ENCODE data around the gene PNKD. TPM values are rescaled to one million over a fixed set of nuclear protein-coding genes. Genes with fewer than 3 reads are reported as not detected.

Gene PNKD
- total RNA-seq, 2 experiments from 2014 or later = 66.3 to 74.5 TPM

DNA sequence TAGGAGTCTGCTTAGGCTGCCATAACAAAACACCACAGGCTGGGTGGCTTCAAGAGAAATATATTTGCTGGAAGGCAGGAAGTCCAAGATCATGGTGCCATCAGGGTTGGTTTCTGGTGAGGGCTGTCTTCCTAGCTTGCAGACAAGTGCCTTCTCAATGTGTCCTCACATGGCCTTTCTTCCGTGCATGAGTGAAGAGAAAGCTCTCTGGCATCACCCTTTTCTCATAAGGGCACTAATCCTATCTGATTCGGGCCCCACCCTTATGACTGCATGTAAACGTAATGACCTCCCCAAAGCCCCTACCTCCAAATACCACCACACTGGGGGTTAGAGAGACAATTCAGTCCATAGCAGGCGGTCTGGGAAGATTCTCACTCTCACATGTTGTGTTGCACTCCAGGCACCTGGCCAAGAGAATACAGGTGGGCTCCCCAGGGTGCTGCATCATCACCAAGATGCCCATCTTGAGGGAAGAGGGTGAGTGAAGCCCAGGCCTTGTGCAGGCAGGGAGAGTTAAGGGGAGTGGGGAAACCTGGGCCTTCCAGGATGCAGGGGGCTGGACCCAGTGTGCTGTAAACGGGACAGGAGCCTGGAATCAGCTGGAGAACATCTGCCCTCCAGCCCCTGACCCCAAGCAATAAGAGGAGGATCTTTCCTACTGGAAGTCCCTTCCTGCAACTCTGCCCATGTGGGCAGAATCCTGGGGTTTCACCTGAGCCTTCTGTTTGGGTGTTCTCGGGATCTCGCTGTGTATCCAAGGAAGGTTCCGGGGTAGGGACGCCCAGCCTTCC is 96.5 kb downstream of the PNKD start:
- H2AFZ ChIP-seq (ENCODE audit: low read length) = peak overlapping the region; percentile 84; the same call in 1 of the 2 replicates
- intact Hi-C loops (cut with micrococcal nuclease; ENCODE audit: unreplicated experiment) = no loop called here

DNA sequence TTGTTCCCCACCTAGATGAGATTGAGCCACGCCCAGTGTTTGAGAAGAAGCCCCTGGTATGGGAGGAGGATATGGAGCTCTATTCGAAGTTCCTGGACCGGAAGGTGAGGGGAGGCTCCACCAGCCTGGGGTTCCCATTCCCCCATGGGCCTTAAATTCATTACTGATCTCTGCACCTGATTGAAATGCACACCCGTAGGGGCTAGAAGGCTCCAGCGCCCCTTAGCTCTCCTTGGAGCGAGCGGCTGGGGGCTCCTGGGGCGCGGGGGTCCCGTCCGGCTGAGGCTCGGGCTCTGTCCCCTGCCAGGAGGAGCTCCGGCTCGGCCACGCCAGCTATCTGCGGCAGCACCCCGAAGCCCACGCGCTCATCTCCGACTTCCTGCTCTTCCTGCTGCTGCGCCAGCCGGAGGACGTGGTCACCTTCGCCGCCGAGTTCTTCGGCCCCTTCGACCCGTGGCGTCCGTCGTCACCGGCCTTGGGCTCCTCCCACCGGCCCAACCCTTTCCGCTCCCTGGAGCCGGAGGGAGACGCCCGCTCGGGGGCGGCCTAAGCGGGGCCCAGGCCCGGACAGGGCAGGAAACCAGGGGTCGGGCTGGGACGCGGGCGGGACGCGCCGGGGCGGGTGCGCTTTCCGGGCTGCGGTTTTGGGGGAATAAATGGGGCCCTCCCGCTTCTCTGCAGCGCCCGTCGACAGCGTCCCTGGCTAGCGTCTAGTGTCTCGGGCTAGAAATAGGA is 97.3 kb downstream of the PNKD start:
- ChIA-PET CTCF (ENCODE audit: unreplicated experiment) (interaction anchor here (0.8 kb wide), 1 partner anchor 29 kb away, joined by 4 read pairs; no protein-coding TSS in a partner anchor), POLR2A (interaction anchor here (0.6 to 1.4 kb wide), 3 partner anchors 10 to 31 kb away, joined by 3 to 11 read pairs (median 5); partner anchors contain the start of gene CATIP)
- peak overlapping the region; percentile 84 for H2AFZ ChIP-seq (ENCODE audit: low read length)
- peak overlapping the region; percentile 68 for H3K4me3 ChIP-seq (ENCODE audit: low read depth, low read length, poor library complexity, severe bottlenecking)
- TSS peak; percentile 83 for BruUV-seq (replicated peaks)
- peak overlapping the region; percentile 40 for H3K27ac ChIP-seq (ENCODE audit: low read depth, low read length, poor library complexity, severe bottlenecking)
- no peaks in the 10 kb centered on the region for H3K9me3 ChIP-seq (ENCODE audit: low read length)
- TF ChIP-seq, protein P1, sequence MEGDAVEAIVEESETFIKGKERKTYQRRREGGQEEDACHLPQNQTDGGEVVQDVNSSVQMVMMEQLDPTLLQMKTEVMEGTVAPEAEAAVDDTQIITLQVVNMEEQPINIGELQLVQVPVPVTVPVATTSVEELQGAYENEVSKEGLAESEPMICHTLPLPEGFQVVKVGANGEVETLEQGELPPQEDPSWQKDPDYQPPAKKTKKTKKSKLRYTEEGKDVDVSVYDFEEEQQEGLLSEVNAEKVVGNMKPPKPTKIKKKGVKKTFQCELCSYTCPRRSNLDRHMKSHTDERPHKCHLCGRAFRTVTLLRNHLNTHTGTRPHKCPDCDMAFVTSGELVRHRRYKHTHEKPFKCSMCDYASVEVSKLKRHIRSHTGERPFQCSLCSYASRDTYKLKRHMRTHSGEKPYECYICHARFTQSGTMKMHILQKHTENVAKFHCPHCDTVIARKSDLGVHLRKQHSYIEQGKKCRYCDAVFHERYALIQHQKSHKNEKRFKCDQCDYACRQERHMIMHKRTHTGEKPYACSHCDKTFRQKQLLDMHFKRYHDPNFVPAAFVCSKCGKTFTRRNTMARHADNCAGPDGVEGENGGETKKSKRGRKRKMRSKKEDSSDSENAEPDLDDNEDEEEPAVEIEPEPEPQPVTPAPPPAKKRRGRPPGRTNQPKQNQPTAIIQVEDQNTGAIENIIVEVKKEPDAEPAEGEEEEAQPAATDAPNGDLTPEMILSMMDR (conservative IDR thresholded peaks at IDR 0.05; ENCODE audit: low read length) = peak; percentile 31; the same call in 1 of the 2 replicates
- TF ChIP-seq EZH2phosphoT487 (IDR thresholded peaks at IDR 0.05; ENCODE audit: borderline replicate concordance, low read depth, low read length) = no peak
- H3K36me3 ChIP-seq (ENCODE audit: insufficient read depth, low read length) = no peaks in the 10 kb centered on the region
- DNase-seq (ENCODE audit: low spot score) = peak; percentile 81
- no peaks in the 10 kb centered on the region for H3K9me2 ChIP-seq (ENCODE audit: insufficient read depth, low read length)
- no peaks in the 10 kb centered on the region for H3K79me2 ChIP-seq (ENCODE audit: insufficient read depth, low read depth, low read length)
- intact Hi-C loops (cut with micrococcal nuclease; ENCODE audit: unreplicated experiment) = no loop called here
- H4K20me1 ChIP-seq (ENCODE audit: insufficient read depth, low read length) = no peaks in the 10 kb centered on the region
- H3K4me1 ChIP-seq (ENCODE audit: insufficient read depth, low read length, poor library complexity, severe bottlenecking) = peaks cover 66% of the 10 kb centered on the region
- peak overlapping the region; percentile 78 for H3K4me2 ChIP-seq (ENCODE audit: low read length)

More for the DNA sequence above, 96.5 kb downstream of the PNKD start:
- no peaks in the 10 kb centered on the region for H3K36me3 ChIP-seq (ENCODE audit: insufficient read depth, low read length)
- ChIA-PET POLR2A (interaction anchor here (1.0 to 1.4 kb wide), 2 partner anchors 9 to 30 kb away, joined by 3 to 11 read pairs; partner anchors contain the start of gene CATIP), CTCF (ENCODE audit: unreplicated experiment) (interaction anchor here (0.8 kb wide), 1 partner anchor 30 kb away, joined by 4 read pairs; no protein-coding TSS in a partner anchor)
- H3K9me2 ChIP-seq (ENCODE audit: insufficient read depth, low read length) = no peaks in the 10 kb centered on the region
- H3K4me3 ChIP-seq (ENCODE audit: low read depth, low read length, poor library complexity, severe bottlenecking) = peak overlapping the region; percentile 68
- no TSS peak for BruUV-seq (replicated peaks)
- no peak for TF ChIP-seq EZH2phosphoT487 (IDR thresholded peaks at IDR 0.05; ENCODE audit: borderline replicate concordance, low read depth, low read length)
- TF ChIP-seq, protein P1 (conservative IDR thresholded peaks at IDR 0.05; ENCODE audit: low read length) = no peak
- H4K20me1 ChIP-seq (ENCODE audit: insufficient read depth, low read length) = no peaks in the 10 kb centered on the region
- peak overlapping the region; percentile 40 for H3K27ac ChIP-seq (ENCODE audit: low read depth, low read length, poor library complexity, severe bottlenecking)
- no peak for DNase-seq (ENCODE audit: low spot score)
- H3K4me2 ChIP-seq (ENCODE audit: low read length) = peak overlapping the region; percentile 78
- H3K4me1 ChIP-seq (ENCODE audit: insufficient read depth, low read length, poor library complexity, severe bottlenecking) = peaks cover 59% of the 10 kb centered on the region
- no peaks in the 10 kb centered on the region for H3K9me3 ChIP-seq (ENCODE audit: low read length)
- H3K79me2 ChIP-seq (ENCODE audit: insufficient read depth, low read depth, low read length) = no peaks in the 10 kb centered on the region
